OCI-LY3 (cell line): ENCODE data around the gene GPR132.

Experiments used
- EZH2phosphoT487 ChIP-seq: fragments of 200-600 bp; shearing (Covaris generic); IDR thresholded peaks from 2 replicates; pipeline ENCODE4 v1.6.1; 2018; ENCODE audit warnings: antibody characterized with exemption, mixed run types, low read depth
- TF ChIP-seq, protein P1 (sequence below): fragments of 200-600, 300-600 bp; sonication (generic); IDR thresholded peaks from 2 replicates; pipeline ENCODE4 v1.5.1; 2014; ENCODE audit warnings: antibody characterized with exemption, low read length, low read depth

DNA sequence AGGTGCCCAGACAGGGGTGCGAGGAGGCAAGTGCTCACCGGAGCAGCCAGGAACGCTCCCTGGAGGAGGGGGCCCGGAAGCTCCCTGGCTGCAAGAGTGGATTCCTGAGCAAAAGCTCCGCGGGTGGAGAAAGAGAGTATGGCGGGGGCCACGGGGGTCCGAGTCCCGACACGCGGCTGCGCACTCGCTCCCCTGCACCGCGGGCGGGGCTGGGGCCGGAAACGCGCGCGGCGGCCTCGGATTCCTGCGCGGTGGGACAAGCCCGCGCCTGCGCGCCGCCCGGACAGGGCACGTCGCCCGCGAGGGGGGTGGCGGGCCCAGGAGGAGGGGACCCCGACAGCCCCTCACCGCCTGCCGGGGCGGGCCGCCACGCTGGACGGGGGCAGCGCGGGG lies 27.8 kb upstream of the GPR132 start:
- TF ChIP-seq, protein P1, sequence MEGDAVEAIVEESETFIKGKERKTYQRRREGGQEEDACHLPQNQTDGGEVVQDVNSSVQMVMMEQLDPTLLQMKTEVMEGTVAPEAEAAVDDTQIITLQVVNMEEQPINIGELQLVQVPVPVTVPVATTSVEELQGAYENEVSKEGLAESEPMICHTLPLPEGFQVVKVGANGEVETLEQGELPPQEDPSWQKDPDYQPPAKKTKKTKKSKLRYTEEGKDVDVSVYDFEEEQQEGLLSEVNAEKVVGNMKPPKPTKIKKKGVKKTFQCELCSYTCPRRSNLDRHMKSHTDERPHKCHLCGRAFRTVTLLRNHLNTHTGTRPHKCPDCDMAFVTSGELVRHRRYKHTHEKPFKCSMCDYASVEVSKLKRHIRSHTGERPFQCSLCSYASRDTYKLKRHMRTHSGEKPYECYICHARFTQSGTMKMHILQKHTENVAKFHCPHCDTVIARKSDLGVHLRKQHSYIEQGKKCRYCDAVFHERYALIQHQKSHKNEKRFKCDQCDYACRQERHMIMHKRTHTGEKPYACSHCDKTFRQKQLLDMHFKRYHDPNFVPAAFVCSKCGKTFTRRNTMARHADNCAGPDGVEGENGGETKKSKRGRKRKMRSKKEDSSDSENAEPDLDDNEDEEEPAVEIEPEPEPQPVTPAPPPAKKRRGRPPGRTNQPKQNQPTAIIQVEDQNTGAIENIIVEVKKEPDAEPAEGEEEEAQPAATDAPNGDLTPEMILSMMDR = no peak
- TF ChIP-seq EZH2phosphoT487 = no peak
